Measurements from ENCODE around the gene RBKS.
"Not testable (repeated sequence)": the region's sequence is repeated elsewhere in the genome, so short reads cannot be mapped to it uniquely, and the experiment has no call there.

RBKS gene

GRCh38 chr2:27884601-27885000, 5.6 kb downstream of the RBKS start:
- no peaks in the 10 kb centered on the region for H3K36me3 ChIP-seq (ENCODE audit: insufficient read depth)
- H3K4me3 ChIP-seq (IDR thresholded peaks at IDR 0.05; ENCODE audit: insufficient read depth, low read depth, low read length), result no peak overlapping the region
- no peak overlapping the region for H2AFZ ChIP-seq (ENCODE audit: low read depth)
- no peak overlapping the region for H3K27ac ChIP-seq
- TF ChIP-seq, protein P1, sequence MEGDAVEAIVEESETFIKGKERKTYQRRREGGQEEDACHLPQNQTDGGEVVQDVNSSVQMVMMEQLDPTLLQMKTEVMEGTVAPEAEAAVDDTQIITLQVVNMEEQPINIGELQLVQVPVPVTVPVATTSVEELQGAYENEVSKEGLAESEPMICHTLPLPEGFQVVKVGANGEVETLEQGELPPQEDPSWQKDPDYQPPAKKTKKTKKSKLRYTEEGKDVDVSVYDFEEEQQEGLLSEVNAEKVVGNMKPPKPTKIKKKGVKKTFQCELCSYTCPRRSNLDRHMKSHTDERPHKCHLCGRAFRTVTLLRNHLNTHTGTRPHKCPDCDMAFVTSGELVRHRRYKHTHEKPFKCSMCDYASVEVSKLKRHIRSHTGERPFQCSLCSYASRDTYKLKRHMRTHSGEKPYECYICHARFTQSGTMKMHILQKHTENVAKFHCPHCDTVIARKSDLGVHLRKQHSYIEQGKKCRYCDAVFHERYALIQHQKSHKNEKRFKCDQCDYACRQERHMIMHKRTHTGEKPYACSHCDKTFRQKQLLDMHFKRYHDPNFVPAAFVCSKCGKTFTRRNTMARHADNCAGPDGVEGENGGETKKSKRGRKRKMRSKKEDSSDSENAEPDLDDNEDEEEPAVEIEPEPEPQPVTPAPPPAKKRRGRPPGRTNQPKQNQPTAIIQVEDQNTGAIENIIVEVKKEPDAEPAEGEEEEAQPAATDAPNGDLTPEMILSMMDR (conservative IDR thresholded peaks at IDR 0.05; ENCODE audit: low read depth, low read length), result no peak
- H3K4me1 ChIP-seq (ENCODE audit: low read depth, poor library complexity, severe bottlenecking), result peaks cover 3% of the 10 kb centered on the region
- H3K4me2 ChIP-seq, result no peak overlapping the region
- H3K79me2 ChIP-seq (ENCODE audit: insufficient read depth, low read depth), result no peaks in the 10 kb centered on the region
- H3K27me3 ChIP-seq (ENCODE audit: insufficient read depth, low read depth), result no peaks in the 10 kb centered on the region
- H4K20me1 ChIP-seq (ENCODE audit: insufficient read depth), result no peaks in the 10 kb centered on the region
- H3K9ac ChIP-seq, result no peak overlapping the region

- H3K36me3 ChIP-seq (ENCODE audit: insufficient read depth); H3K27ac ChIP-seq; H3K79me2 ChIP-seq (ENCODE audit: insufficient read depth, low read depth); H4K20me1 ChIP-seq (ENCODE audit: insufficient read depth); H3K4me3 ChIP-seq (IDR thresholded peaks at IDR 0.05; ENCODE audit: insufficient read depth, low read depth, low read length); H2AFZ ChIP-seq (ENCODE audit: low read depth); H3K9ac ChIP-seq; H3K4me1 ChIP-seq (ENCODE audit: low read depth, poor library complexity, severe bottlenecking); H3K27me3 ChIP-seq (ENCODE audit: insufficient read depth, low read depth); H3K4me2 ChIP-seq: not testable (repeated sequence)
These were observed 7.6 kb downstream of the RBKS start for GRCh38 chr2:27882584-27882922.

DNA sequence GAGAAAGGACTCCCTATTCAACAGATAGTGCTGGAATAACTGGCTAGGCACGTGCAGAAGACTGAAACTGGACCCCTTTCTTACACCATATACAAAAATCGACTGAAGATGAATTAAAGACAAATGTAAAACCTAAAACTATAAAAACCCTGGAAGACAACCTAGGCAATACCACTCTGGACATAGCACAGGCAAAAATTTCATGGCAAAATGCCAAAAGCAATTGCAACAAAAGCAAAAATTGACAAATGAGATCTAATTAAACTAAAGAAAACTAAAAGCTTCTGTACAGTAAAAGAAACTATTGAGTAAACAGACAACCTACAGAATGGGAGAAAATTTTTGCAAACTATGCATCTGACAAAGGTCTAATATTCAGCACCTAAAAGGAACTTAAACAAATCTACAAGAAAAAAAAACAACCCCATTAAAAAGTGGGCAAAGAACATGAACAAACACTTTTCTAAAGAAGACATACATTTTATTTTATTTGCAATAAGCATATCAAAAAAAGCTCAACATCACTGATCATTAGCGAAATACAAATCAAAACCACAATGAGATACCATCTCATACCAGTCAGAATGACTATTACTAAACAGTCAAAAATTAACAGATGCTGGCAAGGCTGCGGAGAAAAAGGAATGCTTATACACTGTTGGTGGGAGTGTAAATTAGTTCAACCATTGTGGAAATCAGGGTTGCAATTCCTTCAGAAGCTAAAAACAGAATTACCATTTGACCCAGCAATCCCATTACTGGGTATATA, 8.2 kb downstream of the RBKS start:
- H3K79me2 ChIP-seq (ENCODE audit: insufficient read depth, low read depth); H3K4me1 ChIP-seq (ENCODE audit: low read depth, poor library complexity, severe bottlenecking); H3K27me3 ChIP-seq (ENCODE audit: insufficient read depth, low read depth); H3K36me3 ChIP-seq (ENCODE audit: insufficient read depth); H3K4me3 ChIP-seq (IDR thresholded peaks at IDR 0.05; ENCODE audit: insufficient read depth, low read depth, low read length); H3K27ac ChIP-seq; H3K9ac ChIP-seq; H2AFZ ChIP-seq (ENCODE audit: low read depth); H4K20me1 ChIP-seq (ENCODE audit: insufficient read depth); H3K4me2 ChIP-seq: not testable (repeated sequence)

DNA sequence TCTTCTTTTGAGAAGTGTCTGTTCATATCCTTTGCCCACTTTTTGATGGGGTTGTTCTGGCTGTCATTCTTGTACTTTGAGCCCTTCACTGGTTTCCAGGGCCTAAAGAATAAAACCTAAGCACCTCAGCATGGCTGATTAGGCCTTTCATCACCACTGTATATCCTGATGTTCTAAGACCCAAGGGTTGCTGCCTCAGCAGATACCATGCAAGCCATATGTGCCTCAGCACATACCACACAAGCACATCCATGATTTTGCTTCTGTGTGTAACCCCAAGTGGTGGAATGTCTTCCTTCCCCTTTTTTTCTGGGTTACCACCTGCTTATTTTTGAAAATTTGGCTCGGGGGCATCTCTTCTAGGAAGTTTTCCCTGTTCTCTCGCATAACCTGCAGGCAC, 11.4 kb downstream of the RBKS start:
- TF ChIP-seq, protein P1 (conservative IDR thresholded peaks at IDR 0.05; ENCODE audit: low read depth, low read length), result no peak
- Histone ChIP-seq H3K36me3 (ENCODE audit: insufficient read depth) (no peaks in the 10 kb centered on the region), H4K20me1 (ENCODE audit: insufficient read depth) (no peaks in the 10 kb centered on the region), H3K4me2 (no peak overlapping the region), H3K27ac (no peak overlapping the region), H3K9ac (no peak overlapping the region), H3K4me3 (IDR thresholded peaks at IDR 0.05; ENCODE audit: insufficient read depth, low read depth, low read length) (no peak overlapping the region), H3K79me2 (ENCODE audit: insufficient read depth, low read depth) (no peaks in the 10 kb centered on the region), H3K4me1 (ENCODE audit: low read depth, poor library complexity, severe bottlenecking) (no peaks in the 10 kb centered on the region), H2AFZ (ENCODE audit: low read depth) (no peak overlapping the region), H3K27me3 (ENCODE audit: insufficient read depth, low read depth) (no peaks in the 10 kb centered on the region)

GRCh38 chr2:27875089-27875881, 14.9 kb downstream of the RBKS start:
- TF ChIP-seq, protein P1 (conservative IDR thresholded peaks at IDR 0.05; ENCODE audit: low read depth, low read length), result no peak
- H3K36me3 ChIP-seq (ENCODE audit: insufficient read depth), result no peaks in the 10 kb centered on the region
- no peak overlapping the region for H3K9ac ChIP-seq
- H3K4me2 ChIP-seq, result no peak overlapping the region
- H3K79me2 ChIP-seq (ENCODE audit: insufficient read depth, low read depth), result no peaks in the 10 kb centered on the region
- H3K27ac ChIP-seq, result no peak overlapping the region
- no peaks in the 10 kb centered on the region for H4K20me1 ChIP-seq (ENCODE audit: insufficient read depth)
- H3K27me3 ChIP-seq (ENCODE audit: insufficient read depth, low read depth), result no peaks in the 10 kb centered on the region
- H3K4me1 ChIP-seq (ENCODE audit: low read depth, poor library complexity, severe bottlenecking), result no peaks in the 10 kb centered on the region
- no peak overlapping the region for H3K4me3 ChIP-seq (IDR thresholded peaks at IDR 0.05; ENCODE audit: insufficient read depth, low read depth, low read length)
- H2AFZ ChIP-seq (ENCODE audit: low read depth), result no peak overlapping the region
